NCI-H510A (cell line): ENCODE measurements around the gene NGRN.
A peak's percentile ranks its signal among the peaks of the same experiment; 100 is the strongest.

Experiments used
- DNase-seq: peaks from one replicate; lab custom pipeline; 2025; lab: John Stamatoyannopoulos, UW

The NGRN gene

GRCh38 chr15:90318591-90318990 lies 53.1 kb downstream of the NGRN start:
- no peak for DNase-seq

GRCh38 chr15:90320062-90320884 lies 54.8 kb downstream of the NGRN start:
- peak; percentile 33 for DNase-seq

GRCh38 chr15:90320885-90321278 lies 55.4 kb downstream of the NGRN start:
- DNase-seq = no peak
